HG03159 (cell line): Measurements from ENCODE around the gene DNM3.
"Not testable (repeated sequence)": the region's sequence is repeated elsewhere in the genome, so short reads cannot be mapped to it uniquely, and the experiment has no call there.

Experiments
- ATAC-seq: cut with Tn5 transposase; IDR thresholded peaks from one replicate; pipeline ENCODE4 v1.9.1; 2021; ENCODE audit warnings: mild to moderate bottlenecking, moderate library complexity; ENCODE audit not compliant: unreplicated experiment

DNM3 gene

GRCh38 chr1:172269084-172269483, 427.8 kb downstream of the DNM3 start:
- ATAC-seq = no peak

GRCh38 chr1:172269644-172270043, 428.3 kb downstream of the DNM3 start:
- ATAC-seq = no peak

DNA sequence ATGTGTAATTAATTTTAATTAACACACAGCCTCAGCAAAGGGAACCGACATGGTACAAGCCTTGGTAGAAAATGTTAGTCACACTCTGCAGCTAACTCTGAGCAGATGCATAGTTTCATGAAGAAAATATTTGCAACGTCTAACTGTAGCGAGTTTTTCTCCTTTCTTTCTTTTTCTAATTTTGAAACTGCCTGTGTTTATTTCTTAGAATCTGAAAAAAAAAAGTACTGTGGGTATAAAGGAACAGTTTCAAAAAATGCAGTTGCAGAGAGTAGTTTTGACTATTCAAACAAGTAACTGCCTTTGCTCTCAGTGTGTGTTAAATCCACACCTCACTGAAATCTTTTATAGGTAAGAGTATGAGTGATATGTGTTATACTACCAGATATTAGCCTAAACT, 429.3 kb downstream of the DNM3 start:
- no peak for ATAC-seq

DNA sequence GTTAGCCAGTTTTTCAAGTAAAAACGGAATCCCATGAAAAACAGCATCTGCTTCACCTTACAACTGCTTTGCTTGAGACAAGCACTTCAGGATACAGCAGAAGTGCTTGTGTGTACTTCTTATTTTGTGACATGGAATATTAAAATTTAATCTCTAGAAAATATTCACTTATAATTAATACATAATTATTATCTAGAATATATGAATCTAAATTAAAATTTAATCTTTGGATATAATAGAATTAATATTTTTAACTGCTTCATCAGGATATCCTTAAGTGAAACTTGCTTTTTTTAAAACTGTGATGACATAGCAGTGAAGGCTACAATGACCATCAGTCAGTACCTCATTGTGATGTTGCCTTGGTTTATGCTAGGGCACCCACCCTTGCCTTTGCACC, 430.8 kb downstream of the DNM3 start:
- ATAC-seq = no peak

GRCh38 chr1:172273647-172274396, 432.5 kb downstream of the DNM3 start:
- ATAC-seq = no peak

GRCh38 chr1:172275478-172275877, 434.2 kb downstream of the DNM3 start:
- ATAC-seq = no peak

GRCh38 chr1:172276120-172276818, 435.0 kb downstream of the DNM3 start:
- no peak for ATAC-seq

DNA sequence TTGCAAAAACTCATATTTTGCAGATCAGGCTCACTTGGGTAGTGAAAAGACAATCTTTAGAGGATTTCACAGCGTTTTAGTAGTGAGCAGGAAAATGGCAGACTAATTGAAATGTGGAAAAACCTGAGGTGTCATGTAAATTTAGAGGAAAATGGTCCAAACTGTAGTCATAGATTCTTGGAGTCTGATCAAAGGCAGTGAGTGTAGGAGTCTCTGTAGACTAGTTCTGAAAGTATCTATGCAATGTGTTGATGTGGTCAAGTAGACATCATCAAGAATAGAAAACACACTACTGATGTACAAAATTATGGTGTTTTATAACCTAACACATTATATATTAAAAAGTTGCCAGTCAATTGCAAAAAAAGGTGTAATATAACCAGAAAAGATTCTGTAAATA, 436.0 kb downstream of the DNM3 start:
- ATAC-seq = no peak

- no peak for ATAC-seq
Measured at GRCh38 chr1:172277989-172278388, 436.7 kb downstream of the DNM3 start.

DNA sequence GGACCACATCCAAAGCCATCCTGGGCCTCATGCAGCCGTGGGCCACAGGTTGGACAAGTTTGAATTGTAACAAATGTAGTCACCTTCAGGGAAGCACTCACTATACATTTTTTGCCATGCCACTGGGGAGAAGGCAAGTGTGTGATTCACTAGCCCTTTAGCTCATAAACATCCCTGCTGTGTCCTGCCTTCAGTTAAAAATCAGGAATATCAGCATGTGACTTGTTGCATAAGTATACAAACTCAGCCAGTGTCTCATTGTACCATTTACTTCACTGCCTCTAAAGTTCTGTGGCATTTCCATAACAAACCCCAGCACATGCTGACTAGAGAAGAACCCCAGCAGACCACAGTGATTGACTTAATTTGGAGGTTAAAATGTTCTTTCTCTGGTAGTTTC, 437.2 kb downstream of the DNM3 start:
- no peak for ATAC-seq

DNA sequence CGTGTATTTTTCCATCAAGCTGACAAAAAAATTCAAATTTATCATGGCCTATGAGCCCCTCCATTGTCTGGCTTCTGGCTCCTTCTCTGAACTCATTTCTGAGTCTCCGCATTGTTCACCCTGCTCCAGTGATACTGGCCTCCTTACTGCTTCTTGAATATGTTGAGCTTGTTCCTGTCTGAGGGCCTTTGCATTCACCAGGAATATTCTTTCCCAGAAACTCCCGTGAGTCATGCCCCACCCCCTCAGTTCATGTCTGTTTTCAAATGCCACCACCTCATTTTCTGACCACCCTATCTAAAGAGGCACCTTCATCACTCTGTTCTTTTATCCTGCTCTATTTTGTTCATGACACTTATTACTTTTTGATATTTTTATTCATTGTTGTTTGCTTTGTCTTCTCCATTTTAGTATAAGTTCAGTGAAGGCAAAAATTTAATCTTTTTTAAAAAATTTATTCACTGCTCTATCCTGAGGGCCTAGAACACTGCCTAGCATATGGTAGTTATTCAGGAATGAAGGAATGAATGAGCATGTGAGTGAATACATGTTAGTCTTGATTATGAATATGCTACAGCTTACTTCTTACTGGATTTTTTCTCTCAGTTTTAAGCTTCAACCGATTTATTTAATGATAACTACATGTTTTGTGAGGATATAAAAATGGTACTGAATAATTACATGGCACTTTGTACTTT, 438.8 kb downstream of the DNM3 start:
- no peak for ATAC-seq

DNA sequence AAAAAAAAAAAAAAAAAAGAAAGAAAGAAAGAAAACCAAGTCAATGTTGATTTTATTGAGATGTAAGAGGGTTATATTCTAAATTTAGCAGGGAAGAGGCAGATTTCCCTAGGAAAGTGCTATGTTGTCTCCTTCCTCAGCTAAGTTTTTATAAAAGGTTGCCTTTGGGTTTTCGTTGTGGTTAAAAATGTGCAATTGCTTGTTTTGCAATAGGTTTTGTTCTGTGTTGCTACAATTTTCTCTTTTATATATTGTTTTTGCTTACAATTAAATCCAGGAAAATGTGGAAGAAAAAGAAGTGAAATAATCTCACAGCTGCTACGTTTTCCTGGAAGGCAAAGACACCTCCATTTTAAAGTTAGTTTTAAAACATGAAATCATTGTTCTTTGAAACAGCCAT, 442.5 kb downstream of the DNM3 start:
- ATAC-seq = no peak

GRCh38 chr1:172286629-172287076, 445.4 kb downstream of the DNM3 start:
- no peak for ATAC-seq

- ATAC-seq = no peak
Measured at GRCh38 chr1:172287208-172287607, 445.9 kb downstream of the DNM3 start.

DNA sequence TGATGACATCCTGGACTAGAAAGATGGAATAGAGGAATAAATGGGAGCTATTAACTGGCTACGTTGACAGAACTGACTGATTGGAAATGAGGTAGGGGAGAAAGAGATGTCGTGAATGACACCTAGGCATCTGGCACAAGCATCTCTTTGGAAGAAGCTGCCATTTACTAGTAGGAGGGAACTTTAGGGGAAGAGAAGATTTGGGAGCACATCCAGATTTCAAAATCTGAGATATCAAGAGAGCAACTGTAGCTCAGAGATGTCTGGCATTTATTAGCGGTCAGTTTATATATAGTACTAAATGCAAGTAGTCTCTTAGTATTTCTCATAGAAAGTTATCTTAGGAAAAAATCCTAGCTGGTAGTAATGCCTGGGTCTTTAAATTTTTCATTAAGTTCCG, 447.3 kb downstream of the DNM3 start:
- ATAC-seq = no peak

DNA sequence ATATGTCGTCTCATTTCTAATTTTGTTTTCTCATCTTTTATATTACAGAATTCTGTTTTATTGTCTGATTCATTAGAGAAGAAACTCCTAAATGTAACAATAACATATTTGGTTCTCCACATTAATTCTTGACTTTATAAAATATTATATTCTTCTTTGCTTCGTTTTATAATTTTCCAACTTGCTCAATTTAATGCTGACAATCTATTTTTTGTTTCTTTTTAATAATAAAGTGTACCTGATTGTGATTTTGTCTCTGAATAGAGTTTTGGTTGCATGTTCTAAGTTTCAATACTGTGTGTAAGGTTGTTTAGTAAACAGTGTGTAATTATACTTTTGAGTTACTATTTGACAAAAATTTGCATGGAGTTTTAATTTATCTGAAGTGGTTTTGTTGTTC, 448.1 kb downstream of the DNM3 start:
- no peak for ATAC-seq

GRCh38 chr1:172292840-172293239, 451.5 kb downstream of the DNM3 start:
- no peak for ATAC-seq

DNA sequence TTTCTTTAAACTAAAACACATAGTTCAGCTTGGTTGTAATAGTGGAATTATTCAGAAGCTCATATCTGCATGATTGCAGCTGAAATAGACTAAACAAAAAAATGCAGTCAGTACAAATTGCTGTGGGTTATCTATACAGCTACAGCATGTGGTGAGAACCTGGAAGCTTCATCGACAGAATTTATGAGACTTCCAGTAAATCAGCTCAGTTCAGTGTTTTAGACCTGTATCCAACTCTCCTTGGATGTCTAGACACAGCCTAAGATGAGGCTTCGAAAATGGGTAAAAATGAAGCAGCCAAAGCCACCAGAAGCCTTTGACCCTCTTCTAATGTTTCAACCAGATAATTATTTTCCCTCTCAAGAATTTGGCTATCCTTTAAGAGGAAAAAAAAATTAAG, 452.1 kb downstream of the DNM3 start:
- no peak for ATAC-seq

DNA sequence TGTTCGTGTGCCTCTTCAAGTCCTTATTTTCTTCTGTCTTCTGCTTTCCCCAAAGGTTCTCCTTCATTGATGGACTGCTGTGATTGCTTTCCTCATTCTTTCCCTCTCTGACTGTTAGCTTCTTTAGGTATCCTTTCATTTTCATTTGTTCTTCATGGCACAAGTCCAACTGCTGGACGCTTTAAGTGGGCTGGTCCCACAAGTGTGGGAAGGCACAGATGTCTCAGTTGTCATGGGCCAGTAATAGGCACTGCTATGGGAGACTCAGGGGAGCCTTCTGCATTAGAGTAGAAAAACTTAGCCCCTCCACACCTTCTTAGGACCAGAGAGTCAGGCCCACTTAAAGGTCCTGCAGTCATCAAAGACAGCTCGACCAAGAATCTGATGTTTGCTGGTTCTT, 456.8 kb downstream of the DNM3 start:
- ATAC-seq = no peak

DNA sequence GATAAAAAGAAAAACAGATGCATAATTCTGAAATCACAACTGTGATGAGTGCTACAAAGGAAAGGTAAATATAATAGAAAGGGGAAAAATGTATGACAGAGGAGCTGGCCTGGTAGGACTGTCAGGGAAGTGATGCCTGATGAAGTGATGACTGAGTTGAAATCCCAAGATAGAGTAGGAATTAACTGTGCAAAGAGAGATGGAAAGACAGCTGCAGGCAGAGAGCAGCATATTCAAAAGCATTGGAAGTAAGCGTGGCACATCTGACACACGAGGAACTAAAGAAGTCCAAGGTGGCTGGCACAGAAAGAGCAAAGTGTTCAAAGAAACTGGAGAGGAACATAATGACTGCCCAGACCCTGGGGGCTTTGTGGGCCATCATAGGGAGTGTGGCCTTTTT, 457.6 kb downstream of the DNM3 start:
- no peak for ATAC-seq

- ATAC-seq = no peak
Measured at GRCh38 chr1:172299515-172299914, 458.2 kb downstream of the DNM3 start.

- not testable (repeated sequence) for ATAC-seq
Measured at GRCh38 chr1:172307508-172307907, 466.2 kb downstream of the DNM3 start.
